ENCODE data around the gene ASTN1. TPM values are rescaled to one million over a fixed set of nuclear protein-coding genes. Genes with fewer than 3 reads are reported as not detected.

Gene ASTN1
- total RNA-seq, 4 donors from 2014 or later: 1.2 to 2.2 (median 1.6) TPM

GRCh38 chr1:176888471-176889032 lies 276.0 kb downstream of the ASTN1 start:
- intact Hi-C loops (cut with DNase I): no loop called here
- no peak for DNase-seq (ENCODE audit: extremely low spot score)
- WGBS: 93% methylated on average over 3 of the region's 3 CpGs

GRCh38 chr1:176885751-176886150 lies 278.8 kb downstream of the ASTN1 start:
- Histone ChIP-seq H3K36me3 (no peaks in the 10 kb centered on the region), H3K27ac (replicated peaks in 1 of 4) (no peak overlapping the region), H3K27me3 (peaks cover 0 to 3% (median 0%) of the 10 kb centered on the region in 4 donors), H3K9me3 (no peaks in the 10 kb centered on the region), H3K4me3 (no peak overlapping the region), H3K4me1 (peaks cover 2 to 4% (median 2%) of the 10 kb centered on the region in 4 donors)
- no peak for DNase-seq (ENCODE audit: extremely low spot score)
- intact Hi-C loops (cut with DNase I): no loop called here
- TF ChIP-seq EP300 (IDR thresholded peaks at IDR 0.05): no peak
- TF ChIP-seq POLR2AphosphoS5 (IDR thresholded peaks at IDR 0.05): no peak
- TF ChIP-seq, protein P1, sequence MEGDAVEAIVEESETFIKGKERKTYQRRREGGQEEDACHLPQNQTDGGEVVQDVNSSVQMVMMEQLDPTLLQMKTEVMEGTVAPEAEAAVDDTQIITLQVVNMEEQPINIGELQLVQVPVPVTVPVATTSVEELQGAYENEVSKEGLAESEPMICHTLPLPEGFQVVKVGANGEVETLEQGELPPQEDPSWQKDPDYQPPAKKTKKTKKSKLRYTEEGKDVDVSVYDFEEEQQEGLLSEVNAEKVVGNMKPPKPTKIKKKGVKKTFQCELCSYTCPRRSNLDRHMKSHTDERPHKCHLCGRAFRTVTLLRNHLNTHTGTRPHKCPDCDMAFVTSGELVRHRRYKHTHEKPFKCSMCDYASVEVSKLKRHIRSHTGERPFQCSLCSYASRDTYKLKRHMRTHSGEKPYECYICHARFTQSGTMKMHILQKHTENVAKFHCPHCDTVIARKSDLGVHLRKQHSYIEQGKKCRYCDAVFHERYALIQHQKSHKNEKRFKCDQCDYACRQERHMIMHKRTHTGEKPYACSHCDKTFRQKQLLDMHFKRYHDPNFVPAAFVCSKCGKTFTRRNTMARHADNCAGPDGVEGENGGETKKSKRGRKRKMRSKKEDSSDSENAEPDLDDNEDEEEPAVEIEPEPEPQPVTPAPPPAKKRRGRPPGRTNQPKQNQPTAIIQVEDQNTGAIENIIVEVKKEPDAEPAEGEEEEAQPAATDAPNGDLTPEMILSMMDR (IDR thresholded peaks at IDR 0.05): no peak
- WGBS: 87% methylated on average over 2 of the region's 2 CpGs

More at GRCh38 chr1:176888471-176889032, 276.0 kb downstream of the ASTN1 start:
- no peaks in the 10 kb centered on the region for H3K36me3 ChIP-seq
- H3K27ac ChIP-seq (replicated peaks in 1 of 4): no peak overlapping the region
- H3K27me3 ChIP-seq: peaks cover 0 to 3% (median 0%) of the 10 kb centered on the region in 4 donors
- TF ChIP-seq POLR2AphosphoS5 (IDR thresholded peaks at IDR 0.05) (no peak), EP300 (IDR thresholded peaks at IDR 0.05) (no peak), POLR2A (IDR thresholded peaks at IDR 0.05; ENCODE audit: low read depth) (no peak)
- TF ChIP-seq, protein P1 (IDR thresholded peaks at IDR 0.05): no peak
- peaks cover 0 to 4% (median 0%) of the 10 kb centered on the region in 4 donors for H3K4me1 ChIP-seq
- no peaks in the 10 kb centered on the region for H3K9me3 ChIP-seq
- H3K4me3 ChIP-seq: no peak overlapping the region

GRCh38 chr1:176885341-176885740 lies 279.2 kb downstream of the ASTN1 start:
- intact Hi-C loops (cut with DNase I): no loop called here
- H3K4me3 ChIP-seq: no peak overlapping the region
- no peaks in the 10 kb centered on the region for H3K36me3 ChIP-seq
- H3K9me3 ChIP-seq: no peaks in the 10 kb centered on the region
- 74% methylated on average over 3 of the region's 3 CpGs for WGBS
- TF ChIP-seq POLR2A (IDR thresholded peaks at IDR 0.05; ENCODE audit: low read depth): no peak
- TF ChIP-seq EP300 (IDR thresholded peaks at IDR 0.05): no peak
- TF ChIP-seq, protein P1 (IDR thresholded peaks at IDR 0.05): no peak
- TF ChIP-seq POLR2AphosphoS5 (IDR thresholded peaks at IDR 0.05): no peak
- H3K27me3 ChIP-seq: peaks cover 0 to 3% (median 0%) of the 10 kb centered on the region in 4 donors
- H3K27ac ChIP-seq (replicated peaks in 1 of 4): no peak overlapping the region
- H3K4me1 ChIP-seq: peaks cover 3 to 5% (median 4%) of the 10 kb centered on the region in 4 donors
- no peak for DNase-seq (ENCODE audit: extremely low spot score)

DNA sequence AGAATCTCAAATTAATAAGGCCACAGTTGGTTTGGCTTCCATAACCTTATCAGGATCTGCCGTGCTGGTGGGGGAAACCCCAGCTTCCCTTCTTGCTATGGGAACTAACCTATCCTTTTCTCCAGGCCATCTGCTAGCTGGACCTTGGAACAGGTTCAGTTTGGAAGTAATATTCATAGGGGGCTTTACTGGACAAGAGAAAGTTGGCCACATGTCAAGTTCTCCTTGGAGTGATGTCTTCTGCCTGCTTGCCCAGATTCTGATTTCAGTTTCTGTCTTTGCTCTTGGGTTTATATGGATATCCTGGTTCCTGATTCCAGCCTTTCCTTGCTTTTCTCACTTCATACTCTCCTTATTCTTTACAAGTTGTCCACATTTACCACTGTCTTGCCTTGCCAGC lies 279.6 kb downstream of the ASTN1 start:
- Histone ChIP-seq H3K27me3 (peaks cover 0 to 3% (median 0%) of the 10 kb centered on the region in 4 donors), H3K4me1 (peaks cover 3 to 5% (median 4%) of the 10 kb centered on the region in 4 donors), H3K36me3 (no peaks in the 10 kb centered on the region), H3K27ac (replicated peaks in 1 of 4) (no peak overlapping the region), H3K9me3 (no peaks in the 10 kb centered on the region), H3K4me3 (no peak overlapping the region)
- intact Hi-C loops (cut with DNase I): no loop called here
- 73% methylated on average over 1 of the region's 1 CpG for WGBS
- no peak for DNase-seq (ENCODE audit: extremely low spot score)
- TF ChIP-seq POLR2A (IDR thresholded peaks at IDR 0.05; ENCODE audit: low read depth) (no peak), EP300 (IDR thresholded peaks at IDR 0.05) (no peak), POLR2AphosphoS5 (IDR thresholded peaks at IDR 0.05) (no peak)
- TF ChIP-seq, protein P1 (IDR thresholded peaks at IDR 0.05): no peak

DNA sequence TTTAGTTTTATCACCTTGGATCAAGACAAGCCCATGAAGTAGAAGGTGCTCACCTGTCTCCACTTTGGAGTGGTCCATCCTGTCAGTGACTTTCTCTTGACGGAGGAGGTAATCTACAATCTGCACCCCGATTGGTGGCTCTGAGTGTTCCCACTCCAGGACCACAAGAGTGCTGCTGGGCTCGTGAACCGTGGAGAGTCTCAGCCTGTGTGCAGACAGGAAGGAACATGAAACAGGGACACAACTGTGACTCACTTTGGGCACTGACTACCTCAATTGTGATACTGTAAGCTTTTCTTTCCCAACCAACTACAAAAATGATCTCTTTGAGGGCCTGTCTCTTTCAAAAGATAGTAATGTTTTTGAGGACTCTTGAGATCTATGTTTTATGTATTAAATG lies 280.2 kb downstream of the ASTN1 start:
- TF ChIP-seq EP300 (IDR thresholded peaks at IDR 0.05): no peak
- TF ChIP-seq, protein P1 (IDR thresholded peaks at IDR 0.05): no peak
- H3K27ac ChIP-seq (replicated peaks in 1 of 4): no peak overlapping the region
- intact Hi-C loops (cut with DNase I): no loop called here
- H3K27me3 ChIP-seq: peaks cover 0 to 3% (median 0%) of the 10 kb centered on the region in 4 donors
- no peaks in the 10 kb centered on the region for H3K9me3 ChIP-seq
- no peak overlapping the region for H3K4me3 ChIP-seq
- DNase-seq (ENCODE audit: extremely low spot score): no peak
- no peaks in the 10 kb centered on the region for H3K36me3 ChIP-seq
- WGBS: 83% methylated on average over 4 of the region's 4 CpGs
- peaks cover 3 to 5% (median 4%) of the 10 kb centered on the region in 4 donors for H3K4me1 ChIP-seq
